ENCODE results near the gene SLC7A4.

DNA sequence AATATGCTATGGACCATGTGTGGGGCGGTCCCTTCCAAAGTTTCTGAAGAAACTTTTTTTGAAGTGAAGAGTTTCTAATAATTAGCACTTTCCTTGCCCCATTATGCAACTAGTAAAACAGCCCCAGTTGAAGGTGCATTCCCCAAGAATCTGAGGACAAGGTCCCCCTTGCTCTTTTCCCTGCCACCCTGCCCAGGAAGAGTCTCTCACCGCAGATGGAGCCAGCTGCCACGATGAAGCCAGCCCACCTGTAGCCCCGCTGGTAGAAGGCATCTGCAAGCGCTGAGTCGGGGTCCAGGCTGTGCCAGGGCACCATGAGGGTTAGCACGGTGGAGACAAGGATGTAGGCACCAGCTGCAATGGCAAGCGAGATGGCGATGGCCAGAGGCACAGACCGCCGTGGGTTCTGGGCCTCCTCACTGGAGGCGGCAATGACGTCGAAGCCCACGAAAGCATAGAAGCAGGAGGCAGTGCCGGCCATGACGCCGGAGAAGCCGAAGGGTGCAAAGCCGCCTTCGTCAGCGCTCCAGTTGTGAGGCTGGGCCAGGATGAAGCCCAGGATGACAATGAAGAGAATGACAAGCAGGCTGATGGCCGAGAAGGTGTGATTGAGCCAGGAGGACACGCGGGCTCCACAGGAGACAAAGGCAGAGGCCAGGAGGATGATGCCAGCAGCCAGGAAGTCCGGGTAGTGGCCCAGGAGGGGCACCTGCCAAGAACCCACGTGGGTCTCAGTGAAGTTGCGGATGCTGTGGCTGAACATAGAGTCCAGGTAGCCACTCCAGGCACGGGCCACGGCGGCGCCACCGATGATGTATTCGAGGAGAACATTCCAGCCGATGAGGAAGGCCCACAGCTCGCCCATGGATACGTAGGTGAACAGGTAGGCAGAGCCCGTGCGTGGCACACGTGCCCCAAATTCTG lies 1.5 kb downstream of the SLC7A4 start:
- no peak for TF ChIP-seq YY1 (IDR thresholded peaks at IDR 0.05; ENCODE audit: extremely low read depth, insufficient replicate concordance, low read depth, low read length)
- no peak for TF ChIP-seq CTCF (IDR thresholded peaks at IDR 0.05 in 2 of 3, conservative IDR thresholded peaks at IDR 0.05 in 1 of 3; ENCODE audit: borderline replicate concordance in 1 of 3, insufficient read depth in 1 of 3, low read depth in 2 of 3, low read length in 2 of 3)
- no peak for TF ChIP-seq EZH2 (IDR thresholded peaks at IDR 0.05)
- no peak for TF ChIP-seq REST (IDR thresholded peaks at IDR 0.05; ENCODE audit: low read depth)
- TF ChIP-seq POLR2A (IDR thresholded peaks at IDR 0.05; ENCODE audit: borderline replicate concordance, extremely low read depth, insufficient read depth, insufficient read length): no peak
- TF ChIP-seq SRF (IDR thresholded peaks at IDR 0.05; ENCODE audit: low read depth): no peak
- no peak for TF ChIP-seq EZH2phosphoT487 (IDR thresholded peaks at IDR 0.05; ENCODE audit: borderline replicate concordance)
- TF ChIP-seq RAD21 (IDR thresholded peaks at IDR 0.05; ENCODE audit: low read depth): no peak
- no peak for TF ChIP-seq POLR2AphosphoS5 (IDR thresholded peaks at IDR 0.05; ENCODE audit: low read depth, low read length)
- TF ChIP-seq, protein P1, sequence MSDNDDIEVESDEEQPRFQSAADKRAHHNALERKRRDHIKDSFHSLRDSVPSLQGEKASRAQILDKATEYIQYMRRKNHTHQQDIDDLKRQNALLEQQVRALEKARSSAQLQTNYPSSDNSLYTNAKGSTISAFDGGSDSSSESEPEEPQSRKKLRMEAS (IDR thresholded peaks at IDR 0.05): no peak
- TF ChIP-seq, protein P2, sequence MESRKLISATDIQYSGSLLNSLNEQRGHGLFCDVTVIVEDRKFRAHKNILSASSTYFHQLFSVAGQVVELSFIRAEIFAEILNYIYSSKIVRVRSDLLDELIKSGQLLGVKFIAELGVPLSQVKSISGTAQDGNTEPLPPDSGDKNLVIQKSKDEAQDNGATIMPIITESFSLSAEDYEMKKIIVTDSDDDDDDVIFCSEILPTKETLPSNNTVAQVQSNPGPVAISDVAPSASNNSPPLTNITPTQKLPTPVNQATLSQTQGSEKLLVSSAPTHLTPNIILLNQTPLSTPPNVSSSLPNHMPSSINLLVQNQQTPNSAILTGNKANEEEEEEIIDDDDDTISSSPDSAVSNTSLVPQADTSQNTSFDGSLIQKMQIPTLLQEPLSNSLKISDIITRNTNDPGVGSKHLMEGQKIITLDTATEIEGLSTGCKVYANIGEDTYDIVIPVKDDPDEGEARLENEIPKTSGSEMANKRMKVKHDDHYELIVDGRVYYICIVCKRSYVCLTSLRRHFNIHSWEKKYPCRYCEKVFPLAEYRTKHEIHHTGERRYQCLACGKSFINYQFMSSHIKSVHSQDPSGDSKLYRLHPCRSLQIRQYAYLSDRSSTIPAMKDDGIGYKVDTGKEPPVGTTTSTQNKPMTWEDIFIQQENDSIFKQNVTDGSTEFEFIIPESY (IDR thresholded peaks at IDR 0.05; ENCODE audit: extremely low read depth, insufficient replicate concordance, low read length): no peak
- TF ChIP-seq, protein P3, sequence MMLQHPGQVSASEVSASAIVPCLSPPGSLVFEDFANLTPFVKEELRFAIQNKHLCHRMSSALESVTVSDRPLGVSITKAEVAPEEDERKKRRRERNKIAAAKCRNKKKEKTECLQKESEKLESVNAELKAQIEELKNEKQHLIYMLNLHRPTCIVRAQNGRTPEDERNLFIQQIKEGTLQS (IDR thresholded peaks at IDR 0.05): no peak
